ENCODE measurements around the gene ATXN10.

DNA sequence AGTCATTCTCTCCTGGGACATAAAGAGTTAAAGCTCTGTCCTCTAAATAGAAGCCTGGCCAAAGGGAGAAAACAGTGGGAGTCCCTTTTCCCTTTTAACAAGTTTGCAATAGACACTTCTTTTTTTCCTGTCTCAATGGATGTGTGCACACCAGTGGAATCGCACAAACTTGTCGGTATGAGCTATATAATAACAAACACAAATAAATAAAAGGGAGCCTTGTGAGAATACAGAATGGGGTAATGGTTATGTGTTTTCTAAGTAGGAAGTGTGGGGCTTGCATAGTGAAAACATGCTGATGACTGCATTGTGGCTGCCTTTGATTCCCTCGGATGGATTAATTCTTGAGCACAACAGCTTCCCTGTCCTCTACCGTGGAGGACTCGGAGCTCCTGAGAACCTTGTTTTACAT is 173.4 kb downstream of the ATXN10 start:
- TF ChIP-seq, protein P1, sequence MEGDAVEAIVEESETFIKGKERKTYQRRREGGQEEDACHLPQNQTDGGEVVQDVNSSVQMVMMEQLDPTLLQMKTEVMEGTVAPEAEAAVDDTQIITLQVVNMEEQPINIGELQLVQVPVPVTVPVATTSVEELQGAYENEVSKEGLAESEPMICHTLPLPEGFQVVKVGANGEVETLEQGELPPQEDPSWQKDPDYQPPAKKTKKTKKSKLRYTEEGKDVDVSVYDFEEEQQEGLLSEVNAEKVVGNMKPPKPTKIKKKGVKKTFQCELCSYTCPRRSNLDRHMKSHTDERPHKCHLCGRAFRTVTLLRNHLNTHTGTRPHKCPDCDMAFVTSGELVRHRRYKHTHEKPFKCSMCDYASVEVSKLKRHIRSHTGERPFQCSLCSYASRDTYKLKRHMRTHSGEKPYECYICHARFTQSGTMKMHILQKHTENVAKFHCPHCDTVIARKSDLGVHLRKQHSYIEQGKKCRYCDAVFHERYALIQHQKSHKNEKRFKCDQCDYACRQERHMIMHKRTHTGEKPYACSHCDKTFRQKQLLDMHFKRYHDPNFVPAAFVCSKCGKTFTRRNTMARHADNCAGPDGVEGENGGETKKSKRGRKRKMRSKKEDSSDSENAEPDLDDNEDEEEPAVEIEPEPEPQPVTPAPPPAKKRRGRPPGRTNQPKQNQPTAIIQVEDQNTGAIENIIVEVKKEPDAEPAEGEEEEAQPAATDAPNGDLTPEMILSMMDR (IDR thresholded peaks at IDR 0.05; ENCODE audit: insufficient read depth, low read length, poor library complexity, severe bottlenecking) = no peak
- no peak for TF ChIP-seq EZH2phosphoT487 (conservative IDR thresholded peaks at IDR 0.05; ENCODE audit: low read length)
